Measurements from ENCODE around the gene TEX29.

DNA sequence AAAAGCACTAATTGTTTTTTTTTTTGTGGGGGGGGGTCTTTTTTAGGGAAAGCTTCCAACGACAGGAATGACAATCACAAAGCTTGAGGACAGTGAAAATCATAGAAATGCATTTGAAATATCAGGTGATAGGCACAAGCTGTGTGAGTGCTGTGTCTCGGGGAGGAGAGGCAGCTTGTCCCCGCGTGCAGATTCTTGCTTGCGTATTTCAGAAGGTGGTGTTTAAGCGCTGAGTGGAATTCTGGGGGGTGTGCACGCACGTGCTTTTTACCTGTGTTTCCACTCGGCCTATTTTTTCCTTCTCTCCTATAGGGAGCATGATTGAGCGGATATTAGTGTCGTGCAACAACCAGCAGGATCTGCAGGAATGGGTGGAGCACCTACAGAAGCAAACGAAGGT is 40.2 kb upstream of the TEX29 start:
- TF ChIP-seq, protein P1, sequence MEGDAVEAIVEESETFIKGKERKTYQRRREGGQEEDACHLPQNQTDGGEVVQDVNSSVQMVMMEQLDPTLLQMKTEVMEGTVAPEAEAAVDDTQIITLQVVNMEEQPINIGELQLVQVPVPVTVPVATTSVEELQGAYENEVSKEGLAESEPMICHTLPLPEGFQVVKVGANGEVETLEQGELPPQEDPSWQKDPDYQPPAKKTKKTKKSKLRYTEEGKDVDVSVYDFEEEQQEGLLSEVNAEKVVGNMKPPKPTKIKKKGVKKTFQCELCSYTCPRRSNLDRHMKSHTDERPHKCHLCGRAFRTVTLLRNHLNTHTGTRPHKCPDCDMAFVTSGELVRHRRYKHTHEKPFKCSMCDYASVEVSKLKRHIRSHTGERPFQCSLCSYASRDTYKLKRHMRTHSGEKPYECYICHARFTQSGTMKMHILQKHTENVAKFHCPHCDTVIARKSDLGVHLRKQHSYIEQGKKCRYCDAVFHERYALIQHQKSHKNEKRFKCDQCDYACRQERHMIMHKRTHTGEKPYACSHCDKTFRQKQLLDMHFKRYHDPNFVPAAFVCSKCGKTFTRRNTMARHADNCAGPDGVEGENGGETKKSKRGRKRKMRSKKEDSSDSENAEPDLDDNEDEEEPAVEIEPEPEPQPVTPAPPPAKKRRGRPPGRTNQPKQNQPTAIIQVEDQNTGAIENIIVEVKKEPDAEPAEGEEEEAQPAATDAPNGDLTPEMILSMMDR (IDR thresholded peaks at IDR 0.05) = no peak
- no peak for TF ChIP-seq POLR2A (IDR thresholded peaks at IDR 0.05)

Data from testis (tissue), 2 donors.